ENCODE results near the gene A1CF. TPM values are rescaled to one million over a fixed set of nuclear protein-coding genes. Genes with fewer than 3 reads are reported as not detected.
"Not testable (repeated sequence)": the region's sequence is repeated elsewhere in the genome, so short reads cannot be mapped to it uniquely, and the experiment has no call there.

A1CF gene
- total RNA-seq, 1 donor, result not detected

DNA sequence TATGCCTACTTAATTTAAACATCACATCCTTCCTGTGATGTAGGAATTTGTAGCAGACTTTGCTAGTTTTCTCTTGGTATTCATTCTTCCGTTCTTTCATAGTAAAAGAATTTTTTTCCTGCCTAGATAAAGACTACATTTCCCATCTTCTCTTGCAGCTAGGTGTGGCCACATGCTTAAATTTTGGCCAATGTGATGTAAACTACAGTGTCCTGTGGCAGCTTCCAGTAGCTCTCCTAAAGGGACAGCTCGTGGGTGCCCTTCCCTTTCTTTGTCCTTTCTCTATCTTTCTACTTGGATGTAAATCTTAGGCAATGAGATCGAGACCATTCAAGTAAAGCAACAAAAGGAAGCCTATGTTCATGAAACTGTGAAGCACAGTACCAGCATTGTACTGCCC lies 87.1 kb downstream of the A1CF start:
- TF ChIP-seq, protein P1, sequence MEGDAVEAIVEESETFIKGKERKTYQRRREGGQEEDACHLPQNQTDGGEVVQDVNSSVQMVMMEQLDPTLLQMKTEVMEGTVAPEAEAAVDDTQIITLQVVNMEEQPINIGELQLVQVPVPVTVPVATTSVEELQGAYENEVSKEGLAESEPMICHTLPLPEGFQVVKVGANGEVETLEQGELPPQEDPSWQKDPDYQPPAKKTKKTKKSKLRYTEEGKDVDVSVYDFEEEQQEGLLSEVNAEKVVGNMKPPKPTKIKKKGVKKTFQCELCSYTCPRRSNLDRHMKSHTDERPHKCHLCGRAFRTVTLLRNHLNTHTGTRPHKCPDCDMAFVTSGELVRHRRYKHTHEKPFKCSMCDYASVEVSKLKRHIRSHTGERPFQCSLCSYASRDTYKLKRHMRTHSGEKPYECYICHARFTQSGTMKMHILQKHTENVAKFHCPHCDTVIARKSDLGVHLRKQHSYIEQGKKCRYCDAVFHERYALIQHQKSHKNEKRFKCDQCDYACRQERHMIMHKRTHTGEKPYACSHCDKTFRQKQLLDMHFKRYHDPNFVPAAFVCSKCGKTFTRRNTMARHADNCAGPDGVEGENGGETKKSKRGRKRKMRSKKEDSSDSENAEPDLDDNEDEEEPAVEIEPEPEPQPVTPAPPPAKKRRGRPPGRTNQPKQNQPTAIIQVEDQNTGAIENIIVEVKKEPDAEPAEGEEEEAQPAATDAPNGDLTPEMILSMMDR (IDR thresholded peaks at IDR 0.05; ENCODE audit: insufficient read depth, low read depth, low read length), result no peak
- H3K4me3 ChIP-seq (ENCODE audit: low read depth, low read length), result no peak overlapping the region
- no peak for DNase-seq (ENCODE audit: low read depth)

DNA sequence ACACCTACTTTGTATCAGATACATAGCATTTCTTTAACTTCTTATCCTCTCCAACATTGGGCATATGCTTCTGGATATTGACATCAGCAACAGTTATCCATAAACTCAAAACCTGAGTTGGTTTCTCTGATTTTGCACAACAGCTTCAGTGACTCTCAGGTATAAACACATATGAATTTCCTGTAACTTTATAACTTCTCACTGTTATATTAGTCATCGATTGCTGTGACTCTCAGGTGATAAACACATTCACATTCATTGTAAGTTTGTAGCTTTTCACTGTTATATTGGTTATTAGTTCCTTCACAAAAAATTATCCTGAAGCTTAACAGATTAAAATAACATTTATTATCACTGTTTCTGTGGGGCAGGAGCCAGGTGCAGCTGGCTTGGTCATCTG lies 88.7 kb downstream of the A1CF start:
- no peak overlapping the region for H3K4me3 ChIP-seq (ENCODE audit: low read depth, low read length)
- DNase-seq (ENCODE audit: low read depth), result no peak
- TF ChIP-seq, protein P1 (IDR thresholded peaks at IDR 0.05; ENCODE audit: insufficient read depth, low read depth, low read length), result no peak

DNA sequence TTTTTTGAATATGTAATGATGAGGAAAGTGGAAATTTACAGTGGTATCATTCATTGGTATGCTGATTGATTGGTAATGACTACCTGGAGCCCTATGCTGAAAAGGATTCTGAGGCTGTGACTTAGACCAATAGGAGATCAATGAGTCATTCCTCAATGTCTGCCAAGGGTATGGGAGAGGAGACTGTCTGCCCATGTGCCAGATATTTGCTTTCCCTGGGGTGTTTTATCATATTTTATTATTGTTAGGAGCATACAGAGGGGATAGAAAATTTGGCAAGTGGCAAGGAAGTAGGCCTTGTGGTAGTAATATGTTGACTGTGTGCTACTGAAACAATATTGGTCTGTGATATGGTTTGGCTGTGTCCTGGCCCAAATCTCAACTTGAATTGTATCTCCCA lies 90.9 kb downstream of the A1CF start:
- no peak overlapping the region for H3K4me3 ChIP-seq (ENCODE audit: low read depth, low read length)
- no peak for DNase-seq (ENCODE audit: low read depth)
- TF ChIP-seq, protein P1 (IDR thresholded peaks at IDR 0.05; ENCODE audit: insufficient read depth, low read depth, low read length), result no peak

DNA sequence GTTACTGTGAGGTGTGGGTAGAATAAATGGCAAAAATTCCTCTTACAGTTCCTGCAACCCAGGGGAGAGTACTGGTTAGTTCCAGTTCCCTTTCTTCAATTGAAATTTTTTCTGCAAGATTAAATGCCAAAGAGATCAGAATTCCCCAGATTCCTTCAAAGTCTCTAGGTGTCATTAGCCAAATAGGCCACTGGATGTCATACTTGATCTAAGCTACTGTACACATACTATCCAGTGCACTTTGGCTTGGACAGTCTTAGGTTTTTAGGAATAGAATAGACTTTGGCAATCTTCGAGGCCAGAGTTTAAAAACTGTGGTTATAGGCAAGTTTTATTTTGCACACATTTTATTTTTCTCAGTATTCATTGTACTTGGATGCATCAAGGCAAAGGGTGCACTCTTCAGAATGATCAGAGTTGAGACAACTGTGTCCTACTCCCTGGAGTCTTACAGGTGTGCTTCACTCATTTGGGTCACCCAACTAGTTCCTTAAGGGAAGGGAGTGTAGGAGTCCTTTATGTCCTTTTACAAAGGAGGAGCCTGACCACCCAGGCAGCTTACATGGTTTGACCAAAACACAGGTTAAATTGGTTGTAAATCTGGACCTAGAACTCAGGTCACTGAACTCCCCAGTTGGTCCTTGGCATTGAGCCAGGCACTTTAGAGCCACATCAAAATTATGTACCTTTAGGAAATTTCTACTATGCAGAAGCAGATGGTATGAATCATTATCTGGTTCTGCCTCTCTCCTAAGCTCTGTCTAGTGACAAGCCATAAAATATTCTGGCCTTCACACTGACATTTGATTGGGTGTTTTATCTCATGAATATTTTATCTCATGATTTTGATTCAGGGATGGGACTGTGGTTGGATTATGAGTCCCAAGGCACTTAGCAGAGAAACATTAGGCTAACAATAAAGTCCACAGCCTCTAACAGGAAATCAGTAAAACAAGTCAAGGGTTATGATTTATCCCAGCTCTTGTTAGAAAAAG lies 96.2 kb downstream of the A1CF start:
- TF ChIP-seq, protein P1 (IDR thresholded peaks at IDR 0.05; ENCODE audit: insufficient read depth, low read depth, low read length), result peak; percentile 59
- no peak overlapping the region for H3K4me3 ChIP-seq (ENCODE audit: low read depth, low read length)
- DNase-seq (ENCODE audit: low read depth), result peak; percentile 37

DNA sequence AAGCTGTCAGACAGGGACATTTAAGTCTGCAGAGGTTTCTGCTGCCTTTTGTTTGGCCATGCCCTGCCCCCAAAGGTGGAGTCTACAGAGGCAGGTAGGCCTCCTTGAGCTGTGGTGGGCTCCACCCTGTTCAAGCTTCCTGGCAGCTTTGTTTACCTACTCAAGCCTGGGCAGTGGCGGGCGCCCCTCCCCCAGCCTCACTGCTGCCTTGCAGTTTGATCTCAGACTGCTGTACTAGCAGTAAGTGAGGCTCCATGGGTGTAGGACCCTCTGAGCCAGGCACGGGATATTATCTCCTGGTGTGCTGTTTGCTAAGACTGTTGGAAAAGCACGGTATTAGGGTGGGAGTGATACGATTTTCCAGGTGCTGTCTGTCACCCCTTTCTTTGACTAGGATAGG lies 97.5 kb downstream of the A1CF start:
- not testable (repeated sequence) for H3K4me3 ChIP-seq (ENCODE audit: low read depth, low read length); DNase-seq (ENCODE audit: low read depth)

DNA sequence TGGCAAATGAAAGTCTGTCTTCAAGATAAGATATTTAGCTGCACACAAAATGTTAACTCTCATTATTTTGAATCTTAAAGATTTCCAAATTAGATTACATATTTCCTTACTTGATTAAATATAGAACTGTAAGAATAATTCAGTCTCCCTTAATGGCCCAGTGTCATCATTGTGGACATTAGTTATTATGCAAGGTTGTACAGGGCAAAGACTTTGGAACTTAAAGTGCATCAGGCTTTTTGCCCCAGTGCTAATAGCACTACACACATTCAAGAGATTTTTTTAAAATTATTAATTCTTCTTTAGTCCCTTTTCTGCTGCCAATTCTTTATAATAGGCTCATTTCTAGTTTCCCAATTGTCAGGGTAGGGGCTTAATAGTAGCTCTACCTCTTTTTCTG lies 103.4 kb downstream of the A1CF start:
- DNase-seq (ENCODE audit: low read depth); H3K4me3 ChIP-seq (ENCODE audit: low read depth, low read length): not testable (repeated sequence)

DNA sequence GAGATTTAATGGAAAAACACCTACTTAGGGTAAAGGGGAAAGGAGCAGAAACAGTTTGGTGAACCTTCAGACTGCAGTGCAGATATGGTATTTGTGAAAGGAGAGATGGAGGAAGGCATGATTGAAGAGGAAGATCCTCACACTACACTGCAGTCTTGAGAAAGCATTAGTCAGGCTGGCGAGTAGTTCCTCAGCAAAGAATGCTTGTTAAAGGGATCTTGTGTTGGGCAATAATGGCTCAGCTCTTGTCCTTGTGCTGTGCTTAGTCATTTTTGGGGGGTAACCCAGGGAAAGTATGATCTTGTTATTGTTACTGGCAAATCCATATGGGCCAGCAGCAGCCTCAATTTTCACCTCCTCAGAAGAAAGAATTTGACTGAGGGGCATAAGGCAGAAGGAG lies 105.4 kb downstream of the A1CF start:
- peak; percentile 38 for DNase-seq (ENCODE audit: low read depth)
- H3K4me3 ChIP-seq (ENCODE audit: low read depth, low read length), result not testable (repeated sequence)

DNA sequence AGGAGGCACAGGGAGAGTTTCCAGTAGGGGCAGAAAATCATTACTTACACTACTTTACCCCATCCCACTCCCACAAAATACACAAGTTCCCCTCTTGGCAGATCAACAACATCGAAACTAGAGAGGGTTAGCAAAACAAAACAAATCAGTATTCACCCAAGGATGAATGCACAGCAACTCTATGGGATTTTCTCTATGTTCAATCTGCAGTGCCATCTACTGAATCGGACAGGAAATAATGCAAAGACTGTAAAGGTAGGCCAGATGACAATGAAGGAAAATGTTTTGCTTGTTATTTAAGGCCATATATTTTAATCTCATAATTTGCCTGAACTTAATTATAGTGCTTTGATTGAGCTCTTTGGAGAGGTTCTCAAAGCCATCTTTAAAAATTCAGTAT lies 110.6 kb downstream of the A1CF start:
- H3K4me3 ChIP-seq (ENCODE audit: low read depth, low read length); DNase-seq (ENCODE audit: low read depth): not testable (repeated sequence)

DNA sequence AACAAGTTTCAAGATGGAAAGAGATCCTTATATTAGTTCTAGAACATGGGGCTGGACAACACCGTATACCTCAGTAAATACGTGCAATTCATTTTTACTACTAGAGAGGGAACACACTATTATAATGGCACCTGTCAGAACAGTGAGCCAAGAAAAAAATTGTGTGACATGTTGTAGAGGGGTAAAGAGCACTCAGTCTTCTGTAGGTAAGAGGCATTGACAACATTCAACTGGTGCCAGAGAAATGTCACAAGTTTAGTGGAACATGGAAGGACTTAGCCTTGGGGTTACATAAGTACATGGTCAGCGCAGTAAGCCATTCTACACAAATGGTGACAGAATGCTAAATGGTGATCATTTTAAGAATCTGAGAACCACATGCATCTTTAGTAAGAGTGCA lies 113.4 kb downstream of the A1CF start:
- DNase-seq (ENCODE audit: low read depth); H3K4me3 ChIP-seq (ENCODE audit: low read depth, low read length): not testable (repeated sequence)

DNA sequence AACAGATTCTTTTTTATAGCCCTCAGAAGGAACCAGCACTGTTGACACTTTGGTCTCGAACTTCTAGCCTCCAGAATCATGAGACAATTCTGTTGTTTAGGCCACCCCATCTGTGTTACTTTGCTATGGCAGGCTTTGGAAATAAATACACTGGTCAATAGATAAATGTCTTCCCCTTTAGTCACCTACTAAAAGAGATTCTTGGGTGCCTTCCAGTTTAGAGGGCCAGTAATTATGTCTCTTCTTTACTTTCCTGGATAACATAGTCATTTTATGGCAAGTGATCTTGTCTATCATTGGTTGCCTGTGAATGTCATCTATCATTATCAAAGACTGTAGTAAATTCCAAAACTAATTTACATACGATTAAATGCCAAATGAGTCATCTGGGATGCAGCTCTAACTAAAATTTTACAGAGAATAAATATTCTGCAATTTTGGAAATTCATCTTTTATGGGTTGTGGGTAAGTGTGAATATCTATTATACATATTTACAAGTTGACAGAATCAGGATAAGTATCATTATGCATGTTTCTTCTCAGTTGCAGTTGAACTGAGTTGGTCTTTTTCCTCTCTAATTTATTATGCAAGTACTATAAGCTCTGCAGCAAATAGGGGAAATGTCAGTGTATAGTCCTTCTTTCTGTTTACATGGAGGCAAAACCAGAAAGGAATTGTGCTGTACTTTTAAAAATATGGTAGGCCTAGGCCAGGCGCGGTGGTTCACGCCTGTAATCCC lies 118.5 kb downstream of the A1CF start:
- DNase-seq (ENCODE audit: low read depth), result peak; percentile 42
- H3K4me3 ChIP-seq (ENCODE audit: low read depth, low read length), result not testable (repeated sequence)
